Measurements from ENCODE around the gene MAEA.
"Not testable (repeated sequence)": the region's sequence is repeated elsewhere in the genome, so short reads cannot be mapped to it uniquely, and the experiment has no call there.

MAEA gene

GRCh38 chr4:1324443-1325175 is 34.9 kb downstream of the MAEA start:
- not testable (repeated sequence) for DNase-seq

GRCh38 chr4:1325176-1325480 is 35.4 kb downstream of the MAEA start:
- no peak for DNase-seq

GRCh38 chr4:1325681-1326635 is 36.3 kb downstream of the MAEA start:
- no peak for DNase-seq

GRCh38 chr4:1326751-1327525 is 37.2 kb downstream of the MAEA start:
- no peak for DNase-seq

GRCh38 chr4:1327526-1328266 is 38.0 kb downstream of the MAEA start:
- no peak for DNase-seq

GRCh38 chr4:1328267-1329155 is 38.8 kb downstream of the MAEA start:
- DNase-seq: no peak

- peak; percentile 64 for DNase-seq
Measured at GRCh38 chr4:1329408-1330371, 40.0 kb downstream of the MAEA start.

- DNase-seq: peak; percentile 70
Measured at GRCh38 chr4:1330761-1331590, 41.3 kb downstream of the MAEA start.

GRCh38 chr4:1331591-1332353 is 42.1 kb downstream of the MAEA start:
- no peak for DNase-seq

GRCh38 chr4:1332686-1333085 is 43.0 kb downstream of the MAEA start:
- no peak for DNase-seq

- DNase-seq: no peak
Measured at GRCh38 chr4:1333256-1333655, 43.6 kb downstream of the MAEA start.

GRCh38 chr4:1333851-1334578 is 44.3 kb downstream of the MAEA start:
- DNase-seq: not testable (repeated sequence)

- DNase-seq: no peak
Measured at GRCh38 chr4:1334579-1334895, 44.8 kb downstream of the MAEA start.

GRCh38 chr4:1335193-1335883 is 45.6 kb downstream of the MAEA start:
- DNase-seq: not testable (repeated sequence)

- no peak for DNase-seq
Measured at GRCh38 chr4:1336088-1336491, 46.4 kb downstream of the MAEA start.

- DNase-seq: peak; percentile 65
Measured at GRCh38 chr4:1337376-1337831, 47.7 kb downstream of the MAEA start.

Data from CD4-positive, alpha-beta T cell treated with Interleukin-17A for 4 hours (primary cell).